Hepatocyte (in vitro differentiated cells): ENCODE data around the gene HTRA1.

Source experiments
- CTCF ChIP-seq: fragments of 200-600 bp; sonication (generic); IDR thresholded peaks from 2 replicates; pipeline ENCODE4 v1.5.1; 2016; ENCODE audit warnings: antibody characterized with exemption, mild to moderate bottlenecking; ENCODE audit not compliant: poor library complexity
- EZH2 ChIP-seq: fragments of 200-600 bp; sonication (generic); IDR thresholded peaks from 2 replicates; pipeline ENCODE4 v1.6.1; 2016; ENCODE audit warnings: antibody characterized with exemption, mild to moderate bottlenecking, borderline replicate concordance

- no peak for TF ChIP-seq EZH2
- TF ChIP-seq CTCF: peak; percentile 14
These were observed 49.4 kb downstream of the HTRA1 start for GRCh38 chr10:122510736-122511135.
